GM12878 (cell line): ENCODE results near the gene BDH1. TPM values are rescaled to one million over a fixed set of nuclear protein-coding genes. Genes with fewer than 3 reads are reported as not detected.

ENCODE experiments used
- ATAC-seq: fragments of 200-7000 bp; cut with Tn5 transposase; 3 replicates; pipeline ENCODE4 v1.9.1; 2020; ENCODE audit warnings: mild to moderate bottlenecking, moderate library complexity
- BruUV-seq: library from RNA; stranded (reverse); fragments of 400-500 nt; replicated peaks from 2 replicates; lab custom pipeline; 2021; lab: Mats Ljungman, UMichigan
- CTCF ChIA-PET: fragments of 300-600 bp; sonication (Branson Sonifier 250); formaldehyde crosslinking; extraction: SDS; loops from one replicate; lab custom pipeline; 2021; ENCODE audit warnings: inconsistent platforms; lab: Yijun Ruan, JAX
- POLR2A ChIA-PET: fragments of 350-600 bp; formaldehyde crosslinking; extraction: SDS; loops from one replicate; lab custom pipeline; 2021; ENCODE audit warnings: inconsistent platforms; lab: Charles Lee
- RAD21 ChIA-PET: fragments of 300-600 bp; sonication (Branson Sonifier 250); formaldehyde crosslinking; loops from one replicate; lab custom pipeline; 2023; ENCODE audit warnings: antibody characterized with exemption; ENCODE audit not compliant: unreplicated experiment; lab: Charles Lee
- SMC1A ChIA-PET: fragments of 300-600 bp; sonication (Branson Sonifier 250); formaldehyde crosslinking; loops from one replicate; lab custom pipeline; 2023; ENCODE audit not compliant: unreplicated experiment, uncharacterized antibody; lab: Charles Lee
- DNase-seq: peaks from one replicate; pipeline ENCODE4 v3.0.0-alpha.2; 2011; ENCODE audit warnings: low read depth, low spot score
- FAIRE-seq: peaks from 3 replicates; lab custom pipeline; 2011; peaks lifted over from hg19 to GRCh38; lab: Jason Lieb, UNC
- H2AFZ ChIP-seq: 2 replicates; pipeline ENCODE4 v1.6.0; 2011; ENCODE audit warnings: low read depth, low read length, control low read depth; ENCODE audit not compliant: control insufficient read depth
- H3K27ac ChIP-seq: 2 replicates; pipeline ENCODE4 v1.5.1; 2011; ENCODE audit warnings: control low read depth; ENCODE audit not compliant: control insufficient read depth, insufficient read depth
- H3K27me3 ChIP-seq, 2 experiments: replicated peaks in 1 of 2; 2 replicates each; pipeline versions ENCODE4 v1.6.0 to v1.6.1; 2011; ENCODE audit warnings: low read length in 1 of 2; ENCODE audit not compliant: control insufficient read depth in 2 of 2, insufficient read depth in 2 of 2
- H3K36me3 ChIP-seq, 2 experiments: 2 replicates each; pipeline ENCODE4 v1.5.1; 2011; ENCODE audit warnings: low read length in 1 of 2; ENCODE audit not compliant: control insufficient read depth in 2 of 2, insufficient read depth in 2 of 2
- H3K4me1 ChIP-seq: 2 replicates; pipeline ENCODE4 v1.6.1; 2011; ENCODE audit warnings: mild to moderate bottlenecking, low read length, moderate library complexity, mixed read lengths; ENCODE audit not compliant: control insufficient read depth, insufficient read depth
- H3K4me2 ChIP-seq: 2 replicates; pipeline ENCODE4 v1.6.0; 2011; ENCODE audit warnings: control low read depth; ENCODE audit not compliant: control insufficient read depth, insufficient read depth
- H3K4me3 ChIP-seq: fragments of 200-600 bp; sonication (generic); 2 replicates; pipeline ENCODE4 v1.5.1; 2016
- H3K79me2 ChIP-seq: 2 replicates; pipeline ENCODE4 v1.6.0; 2011; ENCODE audit warnings: low read length; ENCODE audit not compliant: control insufficient read depth, insufficient read depth
- H3K9ac ChIP-seq: 2 replicates; pipeline ENCODE4 v1.8.0; 2011; ENCODE audit warnings: low read length, control low read depth, mixed read lengths; ENCODE audit not compliant: control insufficient read depth, insufficient read depth
- H3K9me3 ChIP-seq: replicated peaks from 3 replicates; pipeline ENCODE4 v1.5.1; 2011; ENCODE audit warnings: mild to moderate bottlenecking, low read length; ENCODE audit not compliant: control insufficient read depth, insufficient read depth
- H4K20me1 ChIP-seq: 2 replicates; pipeline ENCODE4 v1.6.0; 2011; ENCODE audit not compliant: control insufficient read depth, insufficient read depth
- ATF2 ChIP-seq: IDR thresholded peaks from 2 replicates; pipeline ENCODE4 v1.6.1; 2012; ENCODE audit warnings: low read length, inconsistent platforms
- CHD4 ChIP-seq: fragments of 200-600 bp; sonication (generic); IDR thresholded peaks from 2 replicates; pipeline ENCODE4 v1.6.1; 2016; ENCODE audit warnings: mild to moderate bottlenecking
- HDAC2 ChIP-seq: fragments of 200-600 bp; sonication (generic); IDR thresholded peaks from 2 replicates; pipeline ENCODE4 v1.6.1; 2017
- PAX5 ChIP-seq: IDR thresholded peaks from 2 replicates; pipeline ENCODE4 v1.6.1; 2011; ENCODE audit warnings: low read depth, low read length, borderline replicate concordance
- WGBS: methylation state at CpG from one replicate; pipeline ENCODE4 v1.1.6; 2016; ENCODE audit warnings: low lambda C conversion rate; ENCODE audit not compliant: insufficient replicate concordance, insufficient coverage; ENCODE audit errors: missing lambda C conversion rate; 5-methylcytosine and 5-hydroxymethylcytosine counted together
- in situ Hi-C: fragments of 300-500 bp; cut with MboI; formaldehyde crosslinking; loops from 9 replicates; pipeline ENCODE4 v1.14.3; 2018; ENCODE audit warnings: mixed read lengths
- intact Hi-C: fragments of 100-400 bp; cut with micrococcal nuclease; formaldehyde crosslinking; loops from one replicate; pipeline ENCODE4 v1.14.2; 2022; ENCODE audit not compliant: unreplicated experiment
- polyA plus RNA-seq, 11 experiments: library from polyadenylated mRNA; depleted of rRNA in 4 of 11; unstranded in 6 of 11; stranded (reverse) in 5 of 11; fragments of >200 nt; fragmentation: Nextera tagmentation in 4 of 11; fragmentation: Illumina TruSeq in 1 of 11; extraction: Ambion mirVana in 4 of 11; extraction: Trizol in 1 of 11; gene quantifications; 1 replicate in 1 of 11; 2 replicates in 10 of 11; pipeline versions ENCODE4 v1.2.1 to v1.2.3, GENCODE V29; 2011 to 2016; ENCODE audit warnings: inconsistent platforms in 2 of 11, missing spikeins in 2 of 11, low read depth in 1 of 11
- total RNA-seq, 4 experiments: library from RNA; depleted of rRNA in 3 of 4; stranded (reverse); fragments of >200 nt in 3 of 4; fragmentation: Illumina TruSeq in 1 of 4; extraction: Trizol in 1 of 4; gene quantifications; 2 replicates each; pipeline versions ENCODE4 v1.2.1 to v1.2.3, GENCODE V29; 2013 to 2021

BDH1 gene
- total and polyA plus RNA-seq, 10 of the 15 experiments (the other 5 are each of a cell fraction or from before 2014, with no cell fraction given), result 11.3 to 84.5 (median 60.3) TPM

DNA sequence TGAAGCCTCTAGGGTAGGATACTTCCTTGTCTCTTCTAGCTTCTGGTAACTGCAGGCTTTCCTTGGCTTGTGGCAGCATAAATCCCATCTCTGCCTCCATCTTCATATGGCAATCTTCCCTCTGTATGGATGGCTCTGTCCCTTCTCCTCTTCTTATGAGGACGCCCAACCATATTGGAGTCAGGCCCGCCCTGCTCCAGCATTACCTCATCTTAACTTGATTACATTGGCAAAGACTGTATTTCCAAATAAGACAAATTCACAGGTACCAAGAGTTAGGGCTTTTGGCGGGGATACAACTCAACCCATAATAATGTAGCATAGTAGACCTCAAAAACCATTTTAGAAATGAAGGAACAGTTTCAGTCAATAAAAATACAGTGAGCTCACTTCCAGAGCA lies 75.4 kb downstream of the BDH1 start:
- Histone ChIP-seq H2AFZ (no peak overlapping the region), H4K20me1 (no peaks in the 10 kb centered on the region), H3K4me2 (no peak overlapping the region), H3K4me1 (0 out of 2 replicates have a peak, but pooled peaks cover 8% of the 10 kb centered on the region), H3K27ac (no peak overlapping the region), H3K36me3 (no peaks in the 10 kb centered on the region), H3K9me3 (no peaks in the 10 kb centered on the region), H3K27me3 (no peaks in the 10 kb centered on the region), H3K9ac (no peak overlapping the region), H3K79me2 (no peaks in the 10 kb centered on the region), H3K4me3 (no peak overlapping the region)
- POLR2A ChIA-PET, result no interaction called here
- BruUV-seq, result no TSS peak
- CTCF ChIA-PET, result interaction anchor here (1.5 kb wide), 1 partner anchor 8 kb away, joined by 5 read pairs; no protein-coding TSS in a partner anchor
- intact Hi-C loops, result no loop called here
- ATAC-seq, result no peak
- 43% methylated on average over 3 of the region's 3 CpGs for WGBS
- SMC1A ChIA-PET, result interaction anchor here (0.6 to 2.2 kb wide), 3 partner anchors 11 to 15 kb away, joined by 3 to 7 read pairs (median 5); no protein-coding TSS in a partner anchor
- RAD21 ChIA-PET, result no interaction called here
- TF ChIP-seq ATF2 (no peak), HDAC2 (no peak), PAX5 (no peak), CHD4 (no peak)
- no peak for DNase-seq
- in situ Hi-C loops, result no loop called here
- FAIRE-seq, result no peak
